H54 (cell line): Measurements from ENCODE around the gene LOXL4.

Experiments
- DNase-seq: peaks from one replicate; pipeline ENCODE4 v3.0.0; 2011; ENCODE audit warnings: low spot score, mixed read lengths; ENCODE audit not compliant: insufficient read length
- FAIRE-seq: peaks from 3 replicates; lab custom pipeline; 2011; peaks lifted over from hg19 to GRCh38; lab: Jason Lieb, UNC
- POLR2A ChIP-seq: IDR thresholded peaks from 2 replicates; pipeline ENCODE4 v1.6.1; 2011; ENCODE audit warnings: low read depth, mild to moderate bottlenecking, low read length

LOXL4 gene

GRCh38 chr10:98263088-98263487, 4.9 kb downstream of the LOXL4 start:
- FAIRE-seq = no peak

GRCh38 chr10:98262571-98262970, 5.4 kb downstream of the LOXL4 start:
- FAIRE-seq (no peak), DNase-seq (peak; percentile 53)
- TF ChIP-seq POLR2A = no peak

More at GRCh38 chr10:98263088-98263487, 4.9 kb downstream of the LOXL4 start:
- TF ChIP-seq POLR2A = no peak
- no peak for DNase-seq

DNA sequence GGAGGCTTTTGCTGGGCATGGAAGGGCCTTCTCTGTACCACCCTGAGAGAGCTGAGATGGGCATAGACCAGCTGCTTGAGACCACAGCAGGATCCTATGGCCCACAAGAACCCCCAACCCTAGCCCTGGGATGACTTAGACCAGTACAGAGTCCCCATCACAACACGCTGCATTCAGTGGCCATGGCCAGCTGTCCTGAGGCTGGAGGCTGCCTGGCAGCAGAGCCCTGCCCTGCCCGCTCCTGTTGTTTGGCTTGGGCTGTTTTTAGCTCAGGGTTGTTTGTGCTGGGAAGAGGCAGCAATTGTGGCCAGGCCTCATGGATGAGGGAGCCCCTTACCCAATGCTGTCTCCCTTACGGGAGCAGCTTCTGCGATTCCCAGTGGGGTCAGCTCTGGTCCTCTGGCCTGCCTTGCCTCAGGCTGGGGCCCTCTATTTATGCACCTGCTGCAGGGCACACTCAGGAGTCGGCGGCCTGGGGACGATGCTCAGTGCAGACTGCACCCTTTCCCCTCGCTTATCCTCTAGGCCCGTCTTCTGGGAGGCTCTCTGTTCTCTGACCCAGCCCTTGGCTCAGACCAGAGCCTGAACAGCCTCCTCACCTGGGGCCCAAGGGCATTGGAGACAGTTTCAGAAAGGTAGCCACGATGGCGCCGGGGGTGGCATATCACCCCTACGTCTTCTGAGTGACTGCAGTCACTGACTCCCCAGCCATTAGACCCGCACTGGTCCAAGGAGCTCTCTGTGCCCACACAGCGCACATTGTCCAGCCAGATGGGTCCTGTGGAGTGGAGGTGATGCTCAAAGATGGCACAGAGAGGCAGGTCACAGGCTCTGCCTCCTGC, 6.3 kb downstream of the LOXL4 start:
- no peak for TF ChIP-seq POLR2A
- no peak for FAIRE-seq
- DNase-seq = no peak

DNA sequence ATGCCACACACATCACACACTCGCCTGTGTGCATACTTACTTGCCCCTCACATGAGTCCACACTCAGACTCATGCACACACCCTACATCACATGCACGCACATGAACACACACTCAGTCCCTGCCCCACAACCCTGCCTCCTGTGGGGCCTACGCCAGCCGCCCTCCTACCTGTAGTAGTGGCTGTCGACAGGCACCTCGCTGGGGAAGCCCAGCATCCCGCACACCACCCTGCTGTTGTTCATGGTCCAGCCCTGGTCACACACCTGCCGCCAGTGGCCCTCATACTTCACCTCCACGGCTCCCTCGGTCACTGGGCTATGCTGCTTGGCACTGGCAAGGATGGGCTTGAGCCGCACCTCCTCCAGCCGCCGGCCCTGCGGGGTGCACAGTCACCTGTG, 7.2 kb downstream of the LOXL4 start:
- DNase-seq (no peak), FAIRE-seq (no peak)
- no peak for TF ChIP-seq POLR2A

DNA sequence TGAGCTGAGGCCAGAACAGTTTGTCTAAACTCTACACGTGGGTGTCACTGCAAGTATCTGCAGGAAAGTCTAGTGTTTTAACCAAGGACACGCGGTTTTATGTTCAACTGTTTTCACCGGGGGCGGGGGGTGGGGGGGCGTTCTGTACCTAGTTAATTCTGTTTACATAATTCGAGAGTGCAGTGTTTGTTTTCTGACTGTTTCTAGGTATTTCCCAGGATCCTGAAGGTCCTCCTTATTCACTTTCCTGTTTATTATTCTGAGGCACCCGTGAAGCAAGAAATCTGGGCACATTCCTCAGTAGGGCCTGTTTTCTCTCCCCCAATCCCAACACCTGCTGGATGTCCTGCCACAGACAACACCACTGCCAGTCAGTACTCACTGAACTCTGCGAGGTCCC, 7.6 kb downstream of the LOXL4 start:
- FAIRE-seq (no peak), DNase-seq (no peak)
- TF ChIP-seq POLR2A = no peak

GRCh38 chr10:98259606-98260315, 8.2 kb downstream of the LOXL4 start:
- TF ChIP-seq POLR2A = no peak
- DNase-seq (no peak), FAIRE-seq (no peak)

- DNase-seq = no peak
- no peak for FAIRE-seq
- TF ChIP-seq POLR2A = no peak
Measured at GRCh38 chr10:98258683-98259454, 9.1 kb downstream of the LOXL4 start.

DNA sequence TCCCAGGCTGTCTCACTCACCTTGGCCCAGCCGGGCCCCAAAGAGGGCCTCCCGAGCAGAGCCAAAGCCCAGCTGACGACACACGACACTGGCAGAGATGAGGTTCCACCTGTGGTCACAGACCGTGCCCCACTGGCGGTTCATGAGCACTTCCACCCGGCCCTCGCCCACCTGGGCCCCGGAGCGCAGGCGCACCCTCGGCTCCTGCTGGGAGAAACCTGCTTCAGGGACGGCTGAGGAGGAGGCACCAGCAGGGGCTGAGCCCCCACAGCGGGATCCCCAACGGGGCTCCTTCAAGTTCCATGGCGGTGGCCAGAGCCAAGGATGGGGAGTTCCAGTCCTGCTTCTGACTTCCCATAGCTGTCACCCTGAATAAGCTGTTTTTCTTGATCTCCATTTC, 10.0 kb downstream of the LOXL4 start:
- DNase-seq (no peak), FAIRE-seq (no peak)
- no peak for TF ChIP-seq POLR2A

GRCh38 chr10:98257198-98257597, 10.8 kb downstream of the LOXL4 start:
- no peak for FAIRE-seq

GRCh38 chr10:98256692-98257091, 11.3 kb downstream of the LOXL4 start:
- FAIRE-seq (no peak), DNase-seq (no peak)
- TF ChIP-seq POLR2A = no peak

More at GRCh38 chr10:98257198-98257597, 10.8 kb downstream of the LOXL4 start:
- TF ChIP-seq POLR2A = no peak
- no peak for DNase-seq

GRCh38 chr10:98255146-98255877, 12.7 kb downstream of the LOXL4 start:
- no peak for DNase-seq
- no peak for TF ChIP-seq POLR2A
- FAIRE-seq = no peak

GRCh38 chr10:98254234-98254974, 13.6 kb downstream of the LOXL4 start:
- no peak for FAIRE-seq
- DNase-seq = no peak
- TF ChIP-seq POLR2A = no peak
